IMR-90 (cell line): ENCODE results near the gene RPS6KL1.

Source experiments
- BHLHE40 ChIP-seq: fragments of 150-350 bp; IDR thresholded peaks from 2 replicates; pipeline ENCODE4 v1.6.1; 2016; ENCODE audit warnings: mild to moderate bottlenecking, low read depth, low read length
- CEBPB ChIP-seq: IDR thresholded peaks from 2 replicates; pipeline ENCODE4 v1.6.1; 2012; ENCODE audit warnings: low read depth, low read length, improper control_type of control experiment
- CHD1 ChIP-seq: IDR thresholded peaks from 2 replicates; pipeline ENCODE4 v1.6.1; 2012; ENCODE audit warnings: low read depth, low read length, improper control_type of control experiment
- FOS ChIP-seq: fragments of 150-350 bp; IDR thresholded peaks from 2 replicates; pipeline ENCODE4 v1.6.1; 2016; ENCODE audit warnings: low read depth, low read length
- MAFK ChIP-seq: IDR thresholded peaks from 2 replicates; pipeline ENCODE4 v1.6.1; 2012; ENCODE audit warnings: low read depth, low read length, improper control_type of control experiment
- MAZ ChIP-seq: IDR thresholded peaks from 2 replicates; pipeline ENCODE4 v1.6.1; 2012; ENCODE audit warnings: low read depth, mild to moderate bottlenecking, low read length, improper control_type of control experiment, moderate library complexity, borderline replicate concordance
- POLR2A ChIP-seq: IDR thresholded peaks from 2 replicates; pipeline ENCODE4 v1.6.1; 2012; ENCODE audit warnings: mild to moderate bottlenecking, low read depth, low read length
- RAD21 ChIP-seq: IDR thresholded peaks from 2 replicates; pipeline ENCODE4 v1.6.1; 2012; ENCODE audit warnings: low read length, improper control_type of control experiment
- RCOR1 ChIP-seq: IDR thresholded peaks from 2 replicates; pipeline ENCODE4 v1.6.1; 2012; ENCODE audit warnings: mild to moderate bottlenecking, low read length, improper control_type of control experiment; ENCODE audit not compliant: insufficient replicate concordance
- RFX5 ChIP-seq: IDR thresholded peaks from 2 replicates; pipeline ENCODE4 v1.8.0; 2012; ENCODE audit warnings: low read depth, mild to moderate bottlenecking, low read length, moderate library complexity
- SMC3 ChIP-seq: fragments of 150-350 bp; IDR thresholded peaks from 2 replicates; pipeline ENCODE4 v1.6.1; 2016; ENCODE audit warnings: low read depth, mild to moderate bottlenecking, antibody characterized with exemption, low read length, moderate library complexity
- TF ChIP-seq, protein P1 (sequence below): conservative IDR thresholded peaks from 2 replicates; pipeline ENCODE4 v1.5.1; 2012; ENCODE audit warnings: mild to moderate bottlenecking, low read depth, low read length, improper control_type of control experiment
- TF ChIP-seq, protein P2 (sequence below): fragments of 150-350 bp; IDR thresholded peaks from 2 replicates; pipeline ENCODE4 v1.6.1; 2016; ENCODE audit warnings: low read depth, mild to moderate bottlenecking, low read length, moderate library complexity, borderline replicate concordance
- TF ChIP-seq, protein P3 (sequence below): fragments of 150-350 bp; IDR thresholded peaks from 2 replicates; pipeline ENCODE4 v1.6.1; 2017; ENCODE audit warnings: mild to moderate bottlenecking, antibody characterized with exemption, low read length, low read depth

DNA sequence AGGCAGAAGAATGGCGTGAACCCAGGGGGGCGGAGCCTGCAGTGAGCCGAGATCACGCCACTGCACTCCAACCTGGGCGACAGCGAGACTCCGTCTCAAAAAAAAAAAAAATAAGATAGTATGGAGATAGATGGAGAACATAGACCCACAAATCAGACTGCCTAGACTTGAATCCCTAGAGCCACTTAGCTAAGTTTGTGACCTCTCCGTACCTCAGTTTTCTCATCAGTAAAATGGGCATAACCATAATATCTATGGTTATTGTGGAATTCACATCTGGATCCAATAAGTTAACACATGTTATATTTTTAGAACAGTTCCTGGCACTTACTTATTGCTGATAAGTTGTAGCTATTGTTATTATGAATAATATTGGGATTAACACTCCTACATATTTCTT is 54.3 kb downstream of the RPS6KL1 start:
- TF ChIP-seq, protein P1, sequence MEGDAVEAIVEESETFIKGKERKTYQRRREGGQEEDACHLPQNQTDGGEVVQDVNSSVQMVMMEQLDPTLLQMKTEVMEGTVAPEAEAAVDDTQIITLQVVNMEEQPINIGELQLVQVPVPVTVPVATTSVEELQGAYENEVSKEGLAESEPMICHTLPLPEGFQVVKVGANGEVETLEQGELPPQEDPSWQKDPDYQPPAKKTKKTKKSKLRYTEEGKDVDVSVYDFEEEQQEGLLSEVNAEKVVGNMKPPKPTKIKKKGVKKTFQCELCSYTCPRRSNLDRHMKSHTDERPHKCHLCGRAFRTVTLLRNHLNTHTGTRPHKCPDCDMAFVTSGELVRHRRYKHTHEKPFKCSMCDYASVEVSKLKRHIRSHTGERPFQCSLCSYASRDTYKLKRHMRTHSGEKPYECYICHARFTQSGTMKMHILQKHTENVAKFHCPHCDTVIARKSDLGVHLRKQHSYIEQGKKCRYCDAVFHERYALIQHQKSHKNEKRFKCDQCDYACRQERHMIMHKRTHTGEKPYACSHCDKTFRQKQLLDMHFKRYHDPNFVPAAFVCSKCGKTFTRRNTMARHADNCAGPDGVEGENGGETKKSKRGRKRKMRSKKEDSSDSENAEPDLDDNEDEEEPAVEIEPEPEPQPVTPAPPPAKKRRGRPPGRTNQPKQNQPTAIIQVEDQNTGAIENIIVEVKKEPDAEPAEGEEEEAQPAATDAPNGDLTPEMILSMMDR: no peak
- TF ChIP-seq POLR2A: no peak
- TF ChIP-seq MAZ: no peak
- TF ChIP-seq FOS: no peak
- no peak for TF ChIP-seq MAFK
- TF ChIP-seq, protein P2, sequence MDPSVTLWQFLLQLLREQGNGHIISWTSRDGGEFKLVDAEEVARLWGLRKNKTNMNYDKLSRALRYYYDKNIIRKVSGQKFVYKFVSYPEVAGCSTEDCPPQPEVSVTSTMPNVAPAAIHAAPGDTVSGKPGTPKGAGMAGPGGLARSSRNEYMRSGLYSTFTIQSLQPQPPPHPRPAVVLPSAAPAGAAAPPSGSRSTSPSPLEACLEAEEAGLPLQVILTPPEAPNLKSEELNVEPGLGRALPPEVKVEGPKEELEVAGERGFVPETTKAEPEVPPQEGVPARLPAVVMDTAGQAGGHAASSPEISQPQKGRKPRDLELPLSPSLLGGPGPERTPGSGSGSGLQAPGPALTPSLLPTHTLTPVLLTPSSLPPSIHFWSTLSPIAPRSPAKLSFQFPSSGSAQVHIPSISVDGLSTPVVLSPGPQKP: no peak
- TF ChIP-seq BHLHE40: no peak
- TF ChIP-seq, protein P3, sequence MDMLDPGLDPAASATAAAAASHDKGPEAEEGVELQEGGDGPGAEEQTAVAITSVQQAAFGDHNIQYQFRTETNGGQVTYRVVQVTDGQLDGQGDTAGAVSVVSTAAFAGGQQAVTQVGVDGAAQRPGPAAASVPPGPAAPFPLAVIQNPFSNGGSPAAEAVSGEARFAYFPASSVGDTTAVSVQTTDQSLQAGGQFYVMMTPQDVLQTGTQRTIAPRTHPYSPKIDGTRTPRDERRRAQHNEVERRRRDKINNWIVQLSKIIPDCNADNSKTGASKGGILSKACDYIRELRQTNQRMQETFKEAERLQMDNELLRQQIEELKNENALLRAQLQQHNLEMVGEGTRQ: no peak
- no peak for TF ChIP-seq RAD21
- no peak for TF ChIP-seq RFX5
- no peak for TF ChIP-seq SMC3
- TF ChIP-seq RCOR1: no peak
- no peak for TF ChIP-seq CEBPB
- no peak for TF ChIP-seq CHD1
